ENCODE measurements around the gene TCL1B. TPM values are rescaled to one million over a fixed set of nuclear protein-coding genes. Genes with fewer than 3 reads are reported as not detected.

TCL1B gene
- total and polyA plus RNA-seq, 2 of the 13 experiments (the other 11 are each of a cell fraction or from before 2014, with no cell fraction given): not detected

DNA sequence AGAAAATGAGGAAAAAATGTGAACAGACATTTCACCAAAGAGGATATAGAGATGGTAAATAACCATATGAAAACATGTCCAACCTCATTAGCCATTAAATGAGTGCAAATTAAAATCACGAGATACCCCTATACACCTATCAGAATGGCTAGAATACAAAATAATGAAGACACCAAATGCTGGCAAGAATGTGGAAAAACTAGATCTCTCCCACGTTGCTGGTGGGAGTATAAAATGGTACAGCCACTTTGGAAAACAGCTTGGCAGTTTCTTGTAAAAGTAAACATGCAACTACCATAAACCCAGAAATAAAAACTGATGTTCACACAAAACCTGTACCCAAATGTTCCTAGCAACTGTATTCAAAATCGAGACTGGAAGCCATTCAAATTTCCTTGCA is 38.3 kb upstream of the TCL1B start (continued):
- no peak for TF ChIP-seq ZNF766 (CRISPR knock-in tag; IDR thresholded peaks at IDR 0.05; ENCODE audit: borderline replicate concordance)
- TF ChIP-seq, protein P1, sequence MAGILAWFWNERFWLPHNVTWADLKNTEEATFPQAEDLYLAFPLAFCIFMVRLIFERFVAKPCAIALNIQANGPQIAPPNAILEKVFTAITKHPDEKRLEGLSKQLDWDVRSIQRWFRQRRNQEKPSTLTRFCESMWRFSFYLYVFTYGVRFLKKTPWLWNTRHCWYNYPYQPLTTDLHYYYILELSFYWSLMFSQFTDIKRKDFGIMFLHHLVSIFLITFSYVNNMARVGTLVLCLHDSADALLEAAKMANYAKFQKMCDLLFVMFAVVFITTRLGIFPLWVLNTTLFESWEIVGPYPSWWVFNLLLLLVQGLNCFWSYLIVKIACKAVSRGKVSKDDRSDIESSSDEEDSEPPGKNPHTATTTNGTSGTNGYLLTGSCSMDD (CRISPR knock-in tag; IDR thresholded peaks at IDR 0.05): no peak
- TF ChIP-seq ZNF589 (CRISPR knock-in tag; conservative IDR thresholded peaks at IDR 0.05): no peak
- no peak for TF ChIP-seq FOXJ3 (CRISPR knock-in tag; IDR thresholded peaks at IDR 0.05; ENCODE audit: borderline replicate concordance)
- TF ChIP-seq, protein P2, sequence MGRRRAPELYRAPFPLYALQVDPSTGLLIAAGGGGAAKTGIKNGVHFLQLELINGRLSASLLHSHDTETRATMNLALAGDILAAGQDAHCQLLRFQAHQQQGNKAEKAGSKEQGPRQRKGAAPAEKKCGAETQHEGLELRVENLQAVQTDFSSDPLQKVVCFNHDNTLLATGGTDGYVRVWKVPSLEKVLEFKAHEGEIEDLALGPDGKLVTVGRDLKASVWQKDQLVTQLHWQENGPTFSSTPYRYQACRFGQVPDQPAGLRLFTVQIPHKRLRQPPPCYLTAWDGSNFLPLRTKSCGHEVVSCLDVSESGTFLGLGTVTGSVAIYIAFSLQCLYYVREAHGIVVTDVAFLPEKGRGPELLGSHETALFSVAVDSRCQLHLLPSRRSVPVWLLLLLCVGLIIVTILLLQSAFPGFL (CRISPR knock-in tag; IDR thresholded peaks at IDR 0.05): no peak
- no peak for TF ChIP-seq ZNF256 (CRISPR knock-in tag; conservative IDR thresholded peaks at IDR 0.05)
- TF ChIP-seq ZNF230 (CRISPR knock-in tag; IDR thresholded peaks at IDR 0.05): no peak
- no peak for TF ChIP-seq ZNF558 (CRISPR knock-in tag; IDR thresholded peaks at IDR 0.05; ENCODE audit: borderline replicate concordance)
- no peak for TF ChIP-seq SIX4 (CRISPR knock-in tag; IDR thresholded peaks at IDR 0.05)
- no peak for TF ChIP-seq TCF7L2 (IDR thresholded peaks at IDR 0.05; ENCODE audit: low read depth, low read length)
- TF ChIP-seq KDM6A (CRISPR knock-in tag; IDR thresholded peaks at IDR 0.05; ENCODE audit: low read depth): no peak
- no peak for TF ChIP-seq KMT2A (CRISPR knock-in tag; IDR thresholded peaks at IDR 0.05)
- no peak for TF ChIP-seq ZNF776 (CRISPR knock-in tag; IDR thresholded peaks at IDR 0.05)

DNA sequence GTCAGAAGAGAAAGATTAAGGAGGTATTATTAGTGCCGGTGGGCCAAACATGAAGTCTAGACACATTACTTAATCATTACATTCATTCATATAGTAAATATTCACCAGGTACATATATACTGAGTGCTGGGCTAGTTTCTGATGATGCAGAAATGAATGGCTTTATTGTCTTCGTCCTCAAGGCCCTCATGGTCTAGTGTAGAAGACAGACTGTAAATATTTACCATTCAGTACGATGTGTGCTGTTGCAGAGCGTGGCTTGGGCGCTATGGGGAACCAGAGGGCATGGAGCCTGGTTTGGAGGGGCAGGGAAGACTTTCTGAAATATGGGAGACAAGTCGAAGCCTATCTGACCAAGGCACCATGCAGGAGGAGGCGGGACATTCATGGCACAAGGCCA is 37.0 kb upstream of the TCL1B start:
- in situ Hi-C loops (cut with HindIII; ENCODE audit: extremely low pct_ligation_motif_present, low pct_unique_long_range_greater_than_20kb) (no loop called here), intact Hi-C loops (cut with micrococcal nuclease; ENCODE audit: unreplicated experiment) (no loop called here)
- BruUV-seq (replicated peaks): no TSS peak
- 0% methylated on average over 7 of the region's 7 CpGs for WGBS (ENCODE audit: low lambda C conversion rate)
- Histone ChIP-seq H3K4me1 (ENCODE audit: insufficient read depth, low read length) (peaks cover 12% of the 10 kb centered on the region), H3K36me3 (replicated peaks in 1 of 2; ENCODE audit: control insufficient read depth in 1 of 2, insufficient read depth in 2 of 2, low read length in 2 of 2) (no peaks in the 10 kb centered on the region), H3K4me3 (replicated peaks in 1 of 3; ENCODE audit: insufficient read depth in 1 of 3, low read depth in 2 of 3, low read length in 3 of 3) (no peak overlapping the region), H3K4me2 (ENCODE audit: low read depth, low read length) (no peak overlapping the region), H3K9ac (ENCODE audit: insufficient read depth, low read depth, low read length) (no peak overlapping the region), H4K20me1 (ENCODE audit: insufficient read depth, low read length) (no peaks in the 10 kb centered on the region), H2AFZ (ENCODE audit: low read length) (no peak overlapping the region), H3K79me2 (ENCODE audit: insufficient read depth, low read length) (no peaks in the 10 kb centered on the region), H3K27me3 (ENCODE audit: control insufficient read depth in 1 of 2, insufficient read depth in 2 of 2, low read length in 2 of 2) (peaks cover 2 to 10% of the 10 kb centered on the region in 2 experiments; a peak in 2 of 5 replicates), H3K27ac (ENCODE audit: extremely low read length, insufficient read depth, low read length) (no peak overlapping the region), H3K9me3 (ENCODE audit: low read length) (no peaks in the 10 kb centered on the region)
- peak; percentile 95 for ATAC-seq
- FAIRE-seq: no peak
- CTCF ChIA-PET (ENCODE audit: low intra/inter-chr PET ratio, low total read pairs): no interaction called here
- DNase-seq (ENCODE audit: low spot score): peak; percentile 67
- POLR2A ChIA-PET: no interaction called here
- TF ChIP-seq, protein P3, sequence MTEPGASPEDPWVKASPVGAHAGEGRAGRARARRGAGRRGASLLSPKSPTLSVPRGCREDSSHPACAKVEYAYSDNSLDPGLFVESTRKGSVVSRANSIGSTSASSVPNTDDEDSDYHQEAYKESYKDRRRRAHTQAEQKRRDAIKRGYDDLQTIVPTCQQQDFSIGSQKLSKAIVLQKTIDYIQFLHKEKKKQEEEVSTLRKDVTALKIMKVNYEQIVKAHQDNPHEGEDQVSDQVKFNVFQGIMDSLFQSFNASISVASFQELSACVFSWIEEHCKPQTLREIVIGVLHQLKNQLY (CRISPR knock-in tag; IDR thresholded peaks at IDR 0.05): no peak
- TF ChIP-seq NAIF1 (CRISPR knock-in tag; IDR thresholded peaks at IDR 0.05; ENCODE audit: borderline replicate concordance) (no peak), FOXJ3 (CRISPR knock-in tag; IDR thresholded peaks at IDR 0.05; ENCODE audit: borderline replicate concordance) (no peak; the same call in 1 of the 2 replicates), PAX8 (CRISPR knock-in tag; IDR thresholded peaks at IDR 0.05; ENCODE audit: borderline replicate concordance) (no peak), RXRB (CRISPR knock-in tag; IDR thresholded peaks at IDR 0.05; ENCODE audit: borderline replicate concordance) (no peak), SATB2 (CRISPR knock-in tag; IDR thresholded peaks at IDR 0.05) (no peak)
- TF ChIP-seq, protein P4, sequence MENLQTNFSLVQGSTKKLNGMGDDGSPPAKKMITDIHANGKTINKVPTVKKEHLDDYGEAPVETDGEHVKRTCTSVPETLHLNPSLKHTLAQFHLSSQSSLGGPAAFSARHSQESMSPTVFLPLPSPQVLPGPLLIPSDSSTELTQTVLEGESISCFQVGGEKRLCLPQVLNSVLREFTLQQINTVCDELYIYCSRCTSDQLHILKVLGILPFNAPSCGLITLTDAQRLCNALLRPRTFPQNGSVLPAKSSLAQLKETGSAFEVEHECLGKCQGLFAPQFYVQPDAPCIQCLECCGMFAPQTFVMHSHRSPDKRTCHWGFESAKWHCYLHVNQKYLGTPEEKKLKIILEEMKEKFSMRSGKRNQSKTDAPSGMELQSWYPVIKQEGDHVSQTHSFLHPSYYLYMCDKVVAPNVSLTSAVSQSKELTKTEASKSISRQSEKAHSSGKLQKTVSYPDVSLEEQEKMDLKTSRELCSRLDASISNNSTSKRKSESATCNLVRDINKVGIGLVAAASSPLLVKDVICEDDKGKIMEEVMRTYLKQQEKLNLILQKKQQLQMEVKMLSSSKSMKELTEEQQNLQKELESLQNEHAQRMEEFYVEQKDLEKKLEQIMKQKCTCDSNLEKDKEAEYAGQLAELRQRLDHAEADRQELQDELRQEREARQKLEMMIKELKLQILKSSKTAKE (CRISPR knock-in tag; IDR thresholded peaks at IDR 0.05; ENCODE audit: borderline replicate concordance): peak; percentile 79; the same call in 1 of the 2 replicates
